SIG-M5 treated with dmso at 0.1 percent for 504 hours (cell line): ENCODE results near the gene EPS8L1.

Experiments
- DNase-seq: peaks from one replicate; lab custom pipeline; 2025; ENCODE audit not compliant: unreplicated experiment; lab: John Stamatoyannopoulos, UW

Gene EPS8L1

DNA sequence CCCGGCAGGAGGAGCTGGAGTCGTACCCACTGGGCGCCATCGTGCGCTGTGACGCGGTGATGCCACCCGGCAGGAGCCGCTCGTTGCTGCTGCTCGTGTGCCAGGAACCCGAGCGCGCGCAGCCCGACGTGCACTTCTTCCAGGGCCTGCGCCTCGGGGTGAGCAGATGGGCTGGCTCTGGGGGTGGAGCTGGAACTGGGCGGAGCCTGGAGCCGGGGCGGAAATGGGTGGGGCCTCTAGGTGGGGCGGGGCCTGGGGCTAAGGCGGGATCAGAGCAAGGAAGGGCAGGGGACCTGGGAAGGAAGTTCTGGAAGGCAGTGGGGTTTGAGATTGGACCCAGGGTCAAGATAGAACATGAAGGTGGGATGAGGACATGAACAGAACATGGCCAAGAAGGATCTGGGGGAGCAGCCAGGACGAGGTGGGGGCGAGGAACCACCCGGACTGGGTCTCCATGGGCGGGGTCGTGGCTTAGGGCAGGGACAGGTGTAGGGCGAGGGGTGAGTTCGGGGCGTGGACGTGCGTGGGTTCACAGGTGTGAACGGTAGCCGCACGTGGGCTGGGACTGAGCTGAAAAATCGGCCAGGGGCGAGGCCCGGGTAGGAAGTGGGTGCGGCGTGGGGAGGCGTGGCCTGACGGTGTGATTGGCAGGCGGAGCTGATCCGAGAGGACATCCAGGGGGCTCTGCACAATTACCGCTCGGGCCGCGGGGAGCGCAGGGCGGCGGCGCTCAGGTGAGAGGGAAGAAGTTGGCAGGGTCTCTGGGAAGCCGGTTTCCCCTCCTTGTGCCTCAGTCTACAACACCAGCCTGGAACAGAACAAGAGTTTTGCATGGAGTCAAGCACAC lies 4.7 kb downstream of the EPS8L1 start:
- peak; percentile 80 for DNase-seq

DNA sequence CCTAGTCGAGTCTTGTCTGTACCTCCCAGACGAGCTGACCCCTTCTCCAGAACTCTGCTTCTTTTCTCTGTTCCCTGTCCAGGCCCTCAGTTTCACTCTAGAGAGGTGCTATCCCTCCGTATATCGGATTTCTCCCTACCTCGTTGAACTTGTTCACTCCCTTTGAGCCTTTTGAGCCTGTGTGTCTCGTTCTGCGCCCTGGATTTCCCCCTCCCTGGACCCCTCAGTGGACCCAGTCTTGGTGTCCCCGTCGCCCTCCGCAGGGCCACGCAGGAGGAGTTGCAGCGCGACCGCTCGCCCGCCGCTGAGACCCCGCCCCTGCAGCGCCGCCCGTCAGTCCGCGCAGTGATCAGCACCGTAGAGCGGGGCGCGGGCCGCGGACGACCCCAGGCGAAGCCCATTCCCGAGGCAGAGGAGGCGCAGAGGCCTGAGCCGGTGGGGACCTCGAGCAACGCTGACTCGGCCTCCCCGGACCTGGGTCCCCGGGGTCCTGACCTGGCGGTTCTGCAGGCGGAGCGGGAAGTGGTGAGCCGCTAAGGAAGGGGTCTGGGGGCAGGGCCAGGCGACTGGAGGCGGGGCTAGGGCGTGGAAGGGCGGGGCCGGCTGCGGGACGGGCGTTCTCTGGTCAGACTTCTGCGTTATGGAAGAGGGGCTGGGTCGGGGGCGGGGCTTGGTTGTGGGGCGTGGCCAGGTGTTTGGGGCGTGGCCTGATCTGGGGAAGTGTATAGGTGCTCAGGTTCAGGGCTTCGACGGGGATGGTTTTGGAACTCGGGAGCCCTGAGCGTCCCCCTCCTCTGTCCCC lies 5.5 kb downstream of the EPS8L1 start:
- peak; percentile 79 for DNase-seq

DNA sequence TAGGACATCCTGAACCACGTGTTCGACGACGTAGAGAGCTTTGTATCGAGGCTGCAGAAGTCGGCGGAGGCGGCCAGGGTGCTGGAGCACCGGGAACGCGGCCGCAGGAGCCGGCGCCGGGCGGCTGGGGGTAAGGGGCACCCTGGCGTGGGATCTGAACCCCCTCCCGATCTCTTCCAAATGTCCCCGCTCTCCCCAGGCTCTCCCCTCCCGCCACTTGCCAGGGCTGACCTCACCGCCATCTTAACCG lies 6.0 kb downstream of the EPS8L1 start:
- DNase-seq: no peak

DNA sequence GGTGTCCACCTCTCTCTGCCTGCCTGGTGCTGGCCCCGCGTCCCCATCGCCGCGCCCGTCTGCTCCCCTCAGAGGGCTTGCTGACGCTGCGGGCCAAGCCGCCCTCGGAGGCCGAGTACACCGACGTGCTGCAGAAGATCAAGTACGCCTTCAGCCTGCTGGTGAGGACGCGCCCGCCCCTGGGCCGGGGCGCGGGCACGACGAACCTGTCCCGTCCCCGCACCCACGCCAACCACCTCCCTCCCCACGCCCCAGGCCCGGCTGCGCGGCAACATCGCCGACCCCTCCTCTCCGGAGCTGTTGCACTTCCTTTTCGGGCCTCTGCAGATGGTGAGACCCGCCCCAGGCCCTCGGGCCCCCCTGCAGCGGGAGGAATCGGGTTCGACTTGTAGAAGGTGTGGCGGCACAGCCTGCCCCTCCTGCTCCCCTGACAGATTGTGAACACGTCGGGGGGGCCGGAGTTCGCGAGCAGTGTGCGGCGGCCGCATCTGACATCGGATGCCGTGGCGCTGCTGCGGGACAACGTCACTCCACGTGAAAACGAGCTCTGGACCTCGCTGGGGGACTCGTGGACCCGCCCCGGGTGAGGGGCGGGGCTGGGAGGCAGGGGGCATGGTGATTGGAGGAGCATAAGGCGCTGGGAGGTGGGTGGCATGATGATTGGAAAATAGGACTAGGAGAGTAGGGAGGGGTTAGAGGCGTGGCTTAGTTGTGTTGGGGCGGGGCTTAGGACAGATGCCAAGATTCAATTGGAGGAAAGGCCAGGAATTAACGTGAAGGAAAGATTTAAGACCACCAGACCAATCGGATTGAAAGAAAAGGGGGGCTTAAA lies 6.6 kb downstream of the EPS8L1 start:
- no peak for DNase-seq

DNA sequence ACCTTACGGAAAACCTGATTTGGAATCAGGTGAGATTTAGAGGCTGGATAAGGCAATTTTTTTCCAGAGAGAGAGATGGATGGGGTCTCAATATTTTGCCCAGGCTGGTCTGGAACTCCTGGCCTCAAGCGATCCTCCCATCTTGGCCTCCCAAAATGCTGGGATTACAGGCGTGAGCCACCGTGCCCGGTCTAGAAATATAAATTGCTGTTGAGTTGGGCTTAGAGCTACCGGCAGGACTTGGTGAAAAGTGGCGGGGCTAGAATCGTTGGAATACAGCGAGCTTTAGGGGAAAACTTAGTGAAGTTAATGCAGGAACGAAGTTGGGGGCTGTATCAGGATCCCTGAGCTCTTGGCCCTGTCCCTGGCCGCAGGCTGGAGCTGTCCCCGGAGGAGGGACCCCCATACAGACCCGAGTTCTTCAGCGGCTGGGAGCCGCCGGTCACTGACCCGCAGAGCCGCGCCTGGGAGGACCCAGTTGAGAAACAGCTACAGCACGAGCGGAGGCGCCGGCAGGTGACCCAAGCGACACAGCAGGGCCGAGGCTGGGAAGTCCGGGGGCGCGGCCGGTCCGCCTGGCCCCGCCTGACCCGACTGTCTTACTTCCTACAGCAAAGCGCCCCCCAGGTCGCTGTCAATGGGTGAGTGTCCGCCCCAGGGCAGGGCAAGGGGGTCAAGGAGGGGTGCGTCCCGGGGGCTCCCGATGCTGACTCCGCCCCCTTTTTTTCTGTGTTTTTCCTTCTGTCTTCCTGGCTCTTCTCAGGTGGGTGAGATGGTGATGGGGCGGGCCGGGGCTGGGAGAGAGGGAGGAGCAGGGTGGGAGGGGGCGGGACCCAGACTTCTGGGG lies 7.6 kb downstream of the EPS8L1 start:
- DNase-seq: no peak

DNA sequence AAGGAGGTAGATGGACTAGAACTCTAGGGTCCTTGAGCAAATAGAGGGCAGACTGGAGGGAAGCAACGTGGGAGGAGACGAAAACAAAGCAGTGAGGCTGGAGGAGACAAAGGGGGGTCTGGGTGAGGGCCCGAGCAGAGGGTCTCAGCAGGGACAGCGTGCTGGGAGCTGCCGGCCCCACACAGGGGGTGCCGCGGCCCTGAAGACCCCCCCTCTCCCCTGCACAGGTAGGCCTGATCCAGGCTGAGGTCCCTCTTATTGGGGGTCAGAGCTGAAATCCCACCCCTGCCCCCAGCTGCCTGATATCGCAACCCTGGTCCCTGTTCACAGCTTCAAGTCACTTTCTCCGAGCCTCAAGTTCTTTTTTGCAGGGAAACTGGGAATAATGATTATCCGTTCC lies 8.7 kb downstream of the EPS8L1 start:
- DNase-seq: no peak

DNA sequence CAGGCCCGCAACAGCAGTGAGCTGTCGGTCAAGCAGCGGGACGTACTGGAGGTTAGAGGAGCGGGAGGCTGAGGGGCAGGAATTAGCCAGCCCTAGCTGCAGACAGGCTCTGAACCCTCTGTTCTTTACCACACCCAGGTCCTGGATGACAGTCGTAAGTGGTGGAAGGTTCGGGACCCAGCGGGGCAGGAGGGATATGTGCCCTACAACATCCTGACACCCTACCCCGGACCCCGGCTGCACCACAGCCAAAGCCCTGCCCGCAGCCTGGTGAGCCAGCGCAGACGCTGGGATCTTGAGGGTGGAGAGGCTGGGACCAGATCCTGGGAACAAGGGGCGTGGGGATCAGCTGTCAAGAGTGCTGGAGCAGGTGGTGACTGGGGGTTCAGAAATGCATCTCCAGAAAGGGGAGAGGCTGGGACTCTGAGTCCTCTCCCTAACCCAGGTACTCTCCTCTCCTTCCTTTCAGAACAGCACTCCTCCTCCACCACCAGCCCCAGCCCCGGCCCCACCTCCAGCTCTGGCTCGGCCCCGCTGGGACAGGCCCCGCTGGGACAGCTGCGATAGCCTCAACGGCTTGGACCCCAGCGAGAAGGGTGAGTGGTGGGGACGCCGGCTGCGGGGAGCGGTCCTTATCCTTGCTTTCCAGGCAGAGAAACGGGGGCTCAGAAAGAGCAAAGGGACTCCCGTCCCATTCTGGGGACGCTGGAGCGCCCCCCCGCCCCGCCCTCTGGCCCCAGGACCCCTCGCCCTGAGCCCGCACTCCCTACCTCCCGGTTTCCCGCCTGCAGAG lies 10.4 kb downstream of the EPS8L1 start:
- DNase-seq: no peak

DNA sequence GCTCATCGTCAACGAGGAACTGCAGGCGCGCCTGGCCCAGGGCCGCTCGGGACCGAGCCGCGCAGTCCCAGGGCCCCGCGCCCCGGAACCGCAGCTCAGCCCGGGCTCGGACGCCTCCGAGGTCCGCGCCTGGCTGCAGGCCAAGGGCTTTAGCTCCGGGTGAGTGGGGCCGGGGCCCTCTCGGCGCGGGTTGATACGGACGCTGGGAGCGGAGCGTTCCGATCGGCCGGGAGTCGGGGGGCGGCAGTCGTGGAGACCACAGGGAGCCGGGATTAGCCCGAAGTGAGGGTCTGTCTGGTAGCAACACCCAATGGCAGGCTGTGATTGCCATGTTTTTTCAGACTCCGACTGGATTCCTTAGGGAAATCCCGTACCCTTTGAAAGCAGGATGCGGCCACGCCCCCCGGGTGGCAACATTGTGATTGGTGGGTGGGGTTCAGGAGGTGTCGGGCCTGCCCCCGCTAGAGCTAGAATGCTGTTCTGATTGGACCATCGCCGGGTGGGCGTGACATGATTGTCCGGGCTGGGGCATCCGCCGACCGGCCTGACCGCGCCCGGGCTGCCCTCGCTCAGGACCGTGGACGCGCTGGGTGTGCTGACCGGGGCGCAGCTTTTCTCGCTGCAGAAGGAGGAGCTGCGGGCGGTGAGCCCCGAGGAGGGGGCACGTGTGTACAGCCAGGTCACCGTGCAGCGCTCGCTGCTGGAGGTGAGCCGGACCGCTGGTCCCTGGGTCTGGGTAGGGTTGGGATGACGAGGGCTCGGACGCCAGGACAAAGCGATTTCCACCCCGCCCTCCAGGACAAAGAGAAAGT lies 11.3 kb downstream of the EPS8L1 start:
- DNase-seq: no peak

DNA sequence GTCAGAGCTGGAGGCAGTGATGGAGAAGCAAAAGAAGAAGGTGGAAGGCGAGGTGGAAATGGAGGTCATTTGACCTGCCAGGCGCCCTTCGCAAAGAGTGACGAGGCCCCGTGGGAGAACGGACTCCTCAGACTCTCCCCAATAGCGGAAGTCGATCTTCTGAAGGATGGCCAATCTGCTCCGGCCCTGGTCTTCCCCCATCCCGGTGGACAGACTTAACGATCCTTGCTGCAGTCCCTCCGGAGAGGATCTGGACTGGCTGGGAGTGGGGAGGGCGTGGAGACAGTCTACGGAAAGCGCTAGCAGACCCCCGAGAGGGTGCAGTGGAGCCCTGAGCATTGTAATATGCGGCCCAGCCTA lies 11.9 kb downstream of the EPS8L1 start:
- no peak for DNase-seq

DNA sequence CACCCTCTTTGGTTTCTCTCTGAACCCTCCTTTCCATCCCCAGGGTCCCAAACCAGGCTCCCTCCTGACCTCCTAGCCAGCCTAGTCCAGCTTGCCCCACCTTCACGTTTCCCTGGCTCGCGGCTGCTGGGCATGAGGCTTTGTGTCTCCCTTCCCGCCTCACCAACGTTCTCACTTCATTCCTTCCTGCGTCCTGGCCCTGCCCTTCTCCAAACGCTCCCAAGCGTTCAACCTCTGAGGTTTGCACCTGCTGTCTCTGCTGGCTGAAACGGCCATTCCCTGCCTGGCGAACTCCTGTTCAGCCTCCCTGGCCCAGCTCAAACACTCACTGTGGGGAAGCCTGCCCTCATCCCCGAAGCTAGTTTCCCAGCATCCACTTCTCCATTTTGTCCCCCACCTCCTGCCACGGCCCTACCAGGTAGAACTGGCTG lies 12.4 kb downstream of the EPS8L1 start:
- DNase-seq: no peak

DNA sequence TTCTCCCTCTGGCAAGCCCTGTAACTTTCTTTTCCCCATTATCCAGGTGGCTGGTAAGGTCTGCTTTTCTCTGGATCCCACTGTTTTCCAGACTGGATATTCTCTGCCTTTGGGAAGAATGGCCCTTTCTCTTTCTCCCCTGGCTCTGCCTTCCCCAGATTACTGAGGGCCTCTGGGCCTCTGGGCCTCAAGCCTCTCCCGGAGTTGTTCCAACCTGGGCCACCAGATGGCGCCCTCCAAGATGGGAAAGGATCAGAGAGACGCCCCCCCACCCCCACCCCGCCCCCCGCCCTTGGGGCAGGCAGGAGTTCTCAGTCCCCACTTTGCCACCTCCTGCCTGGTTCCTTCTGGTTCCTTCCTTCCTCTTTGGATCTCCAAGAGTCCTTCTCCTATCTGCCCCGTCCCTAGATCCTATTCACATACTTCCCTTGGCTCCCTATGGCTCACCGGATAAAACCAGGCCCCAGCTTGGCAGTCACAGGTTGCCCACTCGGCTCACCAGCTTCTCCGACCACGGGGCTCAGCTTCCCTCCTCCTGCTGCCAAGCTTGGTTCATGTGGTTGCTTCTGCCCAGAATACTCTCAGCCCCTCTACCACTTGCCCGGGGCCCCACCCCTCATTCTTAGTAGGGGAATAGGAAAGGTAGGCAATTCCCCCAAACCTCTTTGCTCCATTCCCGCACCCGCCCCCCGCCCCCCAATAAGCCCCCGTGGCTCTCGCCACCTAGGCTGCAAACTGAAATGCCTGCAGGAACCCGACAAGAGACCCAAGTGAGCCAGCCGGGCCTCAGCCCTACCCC lies 13.1 kb downstream of the EPS8L1 start:
- no peak for DNase-seq

DNA sequence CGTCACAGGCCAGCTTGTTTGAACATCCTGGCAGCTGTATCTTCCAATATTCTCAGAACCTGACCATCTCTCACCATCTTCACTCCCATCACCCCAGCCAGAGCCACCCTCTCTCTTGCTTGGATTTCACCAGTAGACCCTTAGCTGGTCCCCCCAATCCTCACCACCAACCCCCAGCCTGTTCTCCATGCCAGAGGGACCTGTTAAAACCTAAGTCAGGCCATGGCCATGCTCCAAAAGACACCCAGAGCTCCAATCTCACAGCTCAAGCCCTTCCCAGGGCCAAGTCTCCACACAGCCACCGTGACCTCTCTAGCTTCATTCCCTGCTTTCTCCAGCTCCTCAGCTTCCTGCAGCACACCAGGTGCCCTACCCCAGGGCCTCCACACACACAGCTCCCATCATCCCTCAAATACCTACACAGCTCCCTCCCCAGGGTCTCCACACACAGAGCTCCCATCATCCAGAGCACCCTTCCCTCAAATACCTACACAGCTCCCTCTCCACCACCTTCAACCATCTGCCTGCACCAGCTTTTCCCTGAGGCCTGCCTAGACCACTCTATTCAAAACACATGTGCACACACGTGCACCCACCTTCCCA lies 13.8 kb downstream of the EPS8L1 start:
- no peak for DNase-seq

DNA sequence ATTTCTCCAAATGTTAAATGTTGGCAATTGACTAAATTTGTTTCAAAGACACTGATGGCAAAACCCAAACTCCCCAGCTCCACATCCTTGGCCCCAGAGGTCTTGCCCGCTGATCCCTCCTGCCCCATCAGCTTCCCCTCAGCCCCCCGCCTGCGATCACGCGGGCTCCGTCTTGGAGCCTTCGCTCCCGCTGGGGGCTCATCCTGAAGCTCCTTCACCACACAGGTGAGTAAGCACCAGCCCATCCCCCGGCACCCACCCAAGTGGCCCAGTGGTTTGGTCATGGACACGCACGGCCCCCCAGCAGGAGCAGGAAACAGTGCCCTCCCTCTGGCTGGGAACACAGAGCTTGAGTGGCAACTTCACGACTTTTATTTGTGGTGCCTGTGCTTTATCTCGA lies 14.9 kb downstream of the EPS8L1 start:
- no peak for DNase-seq

DNA sequence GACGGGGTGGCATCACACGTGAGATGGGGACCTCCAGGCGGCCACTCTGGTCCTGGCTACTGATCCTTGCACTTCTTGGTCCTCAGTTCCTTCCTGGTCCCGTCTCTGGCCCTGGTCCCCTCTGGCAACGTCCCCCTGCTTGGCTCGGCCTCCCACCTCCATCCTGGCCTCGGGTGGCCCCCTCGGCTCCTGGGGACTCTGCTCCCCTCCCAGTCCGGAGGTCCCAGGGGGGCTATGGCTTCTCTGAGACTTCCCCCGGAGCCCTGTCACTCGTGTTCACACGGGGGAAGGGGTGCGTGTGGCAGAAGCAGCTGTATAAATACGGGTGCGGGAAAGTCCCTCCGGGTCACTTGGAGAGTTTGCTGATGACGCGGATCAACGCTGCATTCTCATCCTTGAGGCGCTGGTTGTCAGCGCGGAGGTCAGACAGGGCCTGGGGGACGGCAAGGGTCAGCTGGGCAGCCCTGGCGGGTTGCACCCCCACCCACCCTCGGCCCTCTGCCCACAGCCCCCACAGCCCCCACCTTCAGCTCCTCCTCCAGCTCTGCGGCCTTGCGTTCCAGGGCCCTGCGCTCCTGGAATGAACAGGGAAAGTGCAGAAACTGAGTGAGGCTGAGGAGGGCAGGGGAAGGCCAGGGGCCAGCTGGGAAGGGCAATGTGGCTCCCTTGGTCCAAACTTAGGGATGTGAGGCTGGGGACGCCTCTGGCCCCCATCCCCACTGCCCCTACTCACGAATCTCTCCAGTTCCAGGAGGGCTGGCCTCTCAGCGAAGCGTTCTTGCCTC lies 15.6 kb downstream of the EPS8L1 start:
- no peak for DNase-seq

DNA sequence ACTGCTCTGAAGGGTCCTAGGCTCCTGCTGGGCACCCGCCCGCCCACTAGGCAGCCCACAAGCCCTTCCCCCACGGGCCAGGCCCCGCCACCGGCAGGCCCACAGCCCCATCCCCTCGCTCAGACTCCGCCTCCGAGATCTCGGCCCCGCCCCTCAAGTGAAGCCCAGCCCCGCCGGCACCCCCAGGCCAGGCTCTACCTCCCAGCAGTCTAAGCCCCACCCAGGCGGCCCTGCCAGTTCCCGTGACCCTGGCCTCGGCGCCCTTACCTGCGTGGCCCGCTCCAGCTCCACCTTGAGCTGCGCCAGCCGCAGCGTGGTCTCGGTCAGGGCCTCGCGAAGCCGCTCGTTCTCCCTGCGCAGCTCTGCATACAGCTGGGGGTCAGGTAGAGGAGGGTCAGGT lies 16.3 kb downstream of the EPS8L1 start:
- no peak for DNase-seq

DNA sequence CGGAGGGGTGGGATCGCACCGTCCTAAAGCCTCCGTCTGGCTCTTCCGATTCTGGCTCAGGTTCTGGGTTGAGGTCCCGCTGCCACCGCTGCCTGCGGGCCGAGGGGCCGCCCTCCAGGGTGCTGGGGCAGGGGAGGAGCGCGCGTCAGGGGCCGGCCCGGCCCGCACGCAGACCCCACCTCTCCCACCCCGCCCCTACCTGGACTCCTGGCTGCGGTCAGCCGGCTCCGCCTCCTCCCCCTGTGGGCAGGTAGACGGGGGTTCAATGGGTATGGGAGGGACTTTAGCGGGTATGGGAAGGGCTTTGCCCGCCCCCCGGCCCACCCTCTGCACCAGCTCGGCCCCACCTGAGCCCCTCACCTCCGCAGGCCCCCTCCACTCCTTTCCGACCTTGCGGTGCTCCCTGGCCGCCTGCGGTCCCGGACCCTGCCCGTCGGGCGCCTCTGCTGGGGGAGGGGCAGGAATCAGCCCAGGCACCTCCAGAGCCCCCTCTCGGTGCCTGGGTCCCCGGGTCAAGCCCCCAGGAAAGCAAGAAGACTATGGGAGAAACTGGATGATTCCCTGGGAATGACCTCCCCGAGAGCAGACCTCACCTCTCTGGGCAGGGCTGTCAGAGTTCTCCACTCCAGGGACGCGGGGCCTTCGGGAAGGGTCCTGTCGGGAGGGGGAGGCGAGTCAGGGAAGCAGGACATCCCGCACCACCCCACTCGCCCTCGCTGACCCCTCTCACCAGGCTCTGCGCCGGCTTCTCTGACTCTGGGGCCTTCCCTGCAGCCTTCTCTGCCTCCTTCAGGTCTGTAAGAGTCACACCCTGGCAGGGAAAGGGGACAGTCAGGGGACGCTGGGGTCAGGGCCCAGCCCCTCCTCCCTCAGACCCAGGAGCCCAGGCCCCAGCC lies 17.0 kb downstream of the EPS8L1 start:
- no peak for DNase-seq
